SK-N-DZ (cell line): ENCODE data around the gene ZNF232. TPM values are rescaled to one million over a fixed set of nuclear protein-coding genes. Genes with fewer than 3 reads are reported as not detected.
"Not testable (repeated sequence)": the region's sequence is repeated elsewhere in the genome, so short reads cannot be mapped to it uniquely, and the experiment has no call there.

Experiments used
- DNase-seq: peaks from one replicate; pipeline ENCODE4 v3.0.0-alpha.2; 2015; ENCODE audit warnings: low spot score
- polyA plus RNA-seq, 2 experiments: library from polyadenylated mRNA; depleted of rRNA; stranded (reverse); fragments of >200 nt; gene quantifications; 2 replicates each; pipeline ENCODE4 v1.2.3, GENCODE V29; 2014

The ZNF232 gene
- 37.5 and 38.0 TPM in 2 replicates for polyA plus RNA-seq (2014; cell fraction: cytosol; rRNA removed)
- 39.2 and 46.1 TPM in 2 replicates for polyA plus RNA-seq (2014; cell fraction: nucleus; rRNA removed)

GRCh38 chr17:5111402-5112204, at the start of gene ZNF232:
Gene ZNF232 (minus strand): TSS chr17:5111878. CDS start chr17:5111822, 56 bp downstream.
- DNase-seq: peak; percentile 97

- DNase-seq: not testable (repeated sequence)
Observed at GRCh38 chr17:5160702-5161101, 49.0 kb upstream of the ZNF232 start.

- not testable (repeated sequence) for DNase-seq
Observed at GRCh38 chr17:5146122-5146521, 34.4 kb upstream of the ZNF232 start.

GRCh38 chr17:5142877-5143276, 31.2 kb upstream of the ZNF232 start:
- DNase-seq: not testable (repeated sequence)

- no peak for DNase-seq
Observed at GRCh38 chr17:5139458-5139732, 27.7 kb upstream of the ZNF232 start.

GRCh38 chr17:5138616-5139457, 27.2 kb upstream of the ZNF232 start:
- no peak for DNase-seq

GRCh38 chr17:5138198-5138544, 26.5 kb upstream of the ZNF232 start:
- DNase-seq: not testable (repeated sequence)

- DNase-seq: not testable (repeated sequence)
Observed at GRCh38 chr17:5137511-5138197, 26.0 kb upstream of the ZNF232 start.

- DNase-seq: not testable (repeated sequence)
Observed at GRCh38 chr17:5136580-5137412, 25.1 kb upstream of the ZNF232 start.

- DNase-seq: no peak
Observed at GRCh38 chr17:5135726-5136579, 24.3 kb upstream of the ZNF232 start.

- not testable (repeated sequence) for DNase-seq
Observed at GRCh38 chr17:5135131-5135712, 23.5 kb upstream of the ZNF232 start.

GRCh38 chr17:5134571-5134970, 22.9 kb upstream of the ZNF232 start:
- not testable (repeated sequence) for DNase-seq

- not testable (repeated sequence) for DNase-seq
Observed at GRCh38 chr17:5133961-5134360, 22.3 kb upstream of the ZNF232 start.

- no peak for DNase-seq
Observed at GRCh38 chr17:5133311-5133710, 21.6 kb upstream of the ZNF232 start.

- DNase-seq: not testable (repeated sequence)
Observed at GRCh38 chr17:5132503-5133225, 21.0 kb upstream of the ZNF232 start.

- DNase-seq: not testable (repeated sequence)
Observed at GRCh38 chr17:5131799-5132502, 20.3 kb upstream of the ZNF232 start.

- no peak for DNase-seq
Observed at GRCh38 chr17:5131146-5131715, 19.6 kb upstream of the ZNF232 start.

GRCh38 chr17:5130687-5131086, 19.0 kb upstream of the ZNF232 start:
- not testable (repeated sequence) for DNase-seq
